EH (cell line): ENCODE measurements around the gene CALCOCO1.
"Not testable (repeated sequence)": the region's sequence is repeated elsewhere in the genome, so short reads cannot be mapped to it uniquely, and the experiment has no call there.

Source experiments
- DNase-seq: peaks from one replicate; pipeline ENCODE4 v3.0.0-alpha.2; 2015; ENCODE audit warnings: low read depth

CALCOCO1 gene

DNA sequence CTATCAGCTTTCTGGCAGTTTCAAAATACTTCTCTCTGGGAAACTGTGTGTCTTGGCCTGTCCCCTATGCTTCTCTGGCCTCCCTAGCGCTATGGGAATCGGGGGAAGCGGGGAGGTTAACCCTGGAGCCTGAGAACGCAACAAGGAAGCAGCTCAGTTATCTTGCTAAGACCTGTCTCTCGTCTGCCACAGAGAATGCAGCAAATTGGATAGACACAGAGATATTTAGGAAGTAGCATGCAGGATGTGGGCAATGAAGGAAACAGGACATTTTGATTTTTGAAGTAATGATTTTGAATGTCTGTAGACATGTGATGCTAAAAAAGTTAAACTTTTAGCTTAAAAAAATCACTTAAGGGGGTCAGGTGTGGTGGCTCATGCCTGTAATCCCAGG, 6.6 kb upstream of the CALCOCO1 start:
- no peak for DNase-seq

DNA sequence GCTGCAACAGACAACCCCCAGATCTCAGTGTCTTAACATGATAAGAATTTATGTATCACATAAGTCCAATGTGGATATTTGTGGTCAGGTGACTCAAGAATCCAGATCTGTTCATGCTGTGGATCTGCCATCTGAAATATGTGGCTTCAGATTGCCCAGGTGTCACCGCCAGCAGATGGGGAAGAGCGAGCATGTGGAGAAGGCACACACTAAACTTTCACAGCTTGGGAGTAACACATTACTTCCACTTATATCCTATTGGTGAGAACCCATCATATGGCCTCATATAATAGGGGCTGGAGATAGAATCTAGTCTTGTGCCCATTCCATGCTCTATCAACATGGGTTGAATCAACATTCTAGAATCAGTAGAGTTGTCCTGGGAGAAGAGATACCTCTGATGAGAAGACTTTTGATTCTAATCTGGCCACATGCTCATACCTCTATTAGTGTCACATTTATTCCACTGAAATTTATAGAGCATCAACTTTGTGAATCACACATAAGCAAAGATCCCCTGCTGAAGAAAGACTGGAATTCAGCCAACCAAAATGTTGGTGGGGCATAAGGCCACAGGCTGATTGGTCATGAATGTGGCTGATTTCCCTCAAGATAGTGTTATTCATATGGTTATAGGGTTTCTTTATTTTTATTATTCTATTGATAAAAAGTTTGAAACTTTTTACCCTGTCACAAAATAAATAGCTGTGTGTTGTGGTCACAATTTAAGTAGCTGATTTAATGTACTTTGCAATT, 6.0 kb upstream of the CALCOCO1 start:
- DNase-seq, result peak; percentile 92

DNA sequence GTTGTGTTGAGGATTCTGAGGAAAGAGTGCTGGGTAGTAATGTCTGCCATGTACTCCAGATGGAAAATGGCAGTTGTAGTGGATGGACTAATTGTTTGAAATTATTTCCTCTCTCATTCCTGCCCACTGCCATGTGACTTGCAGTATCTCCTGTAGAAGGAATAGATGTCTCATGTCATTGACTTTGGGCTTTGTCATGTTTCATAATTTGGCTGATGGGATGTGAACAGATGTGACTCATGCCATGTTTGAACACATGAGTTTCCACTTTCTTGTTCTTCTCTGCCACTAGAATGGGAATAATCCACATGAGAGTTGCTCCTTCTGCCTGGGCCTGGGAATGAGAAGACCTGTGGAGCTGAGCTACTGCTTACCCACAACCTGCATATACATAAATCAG, 2.4 kb upstream of the CALCOCO1 start:
- DNase-seq, result peak; percentile 16

DNA sequence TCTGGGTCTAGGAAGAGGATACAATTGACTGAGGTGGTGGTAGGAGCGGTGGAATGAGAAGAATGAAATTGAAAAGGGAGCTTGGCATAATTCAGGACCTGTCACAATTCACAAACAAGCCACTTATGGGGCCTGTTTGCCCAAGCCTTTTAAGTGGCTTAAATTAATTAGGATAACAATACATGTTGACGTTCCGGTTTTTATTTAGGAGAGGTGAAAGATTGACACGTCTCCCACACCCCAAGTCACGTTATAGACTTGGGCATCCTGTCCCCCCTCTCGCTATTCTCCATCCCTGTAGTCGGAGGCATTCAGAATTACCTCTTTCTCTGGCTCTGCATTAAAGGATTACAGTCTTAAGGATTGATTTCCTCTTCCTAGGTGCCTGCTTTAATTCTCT, 954 bp upstream of the CALCOCO1 start:
- DNase-seq, result no peak

DNA sequence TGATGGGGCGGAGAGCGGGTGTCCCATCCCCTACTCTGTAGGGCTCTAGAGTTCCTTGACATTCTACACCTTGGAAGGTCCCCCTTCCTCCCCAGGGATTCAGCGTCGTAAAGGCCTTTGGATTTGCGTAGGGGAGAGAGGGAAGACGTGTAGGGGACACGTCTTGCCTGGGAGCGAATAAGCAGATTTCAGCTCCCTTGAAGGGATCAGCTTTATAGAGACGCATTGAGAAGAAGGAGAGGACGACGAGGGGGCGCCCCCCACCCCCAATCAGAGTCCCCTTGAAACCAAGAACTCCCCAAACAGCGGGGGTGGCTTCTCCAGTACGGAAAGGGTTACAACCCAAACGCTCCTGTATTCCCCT, 324 bp downstream of the CALCOCO1 start:
- peak; percentile 34 for DNase-seq

DNA sequence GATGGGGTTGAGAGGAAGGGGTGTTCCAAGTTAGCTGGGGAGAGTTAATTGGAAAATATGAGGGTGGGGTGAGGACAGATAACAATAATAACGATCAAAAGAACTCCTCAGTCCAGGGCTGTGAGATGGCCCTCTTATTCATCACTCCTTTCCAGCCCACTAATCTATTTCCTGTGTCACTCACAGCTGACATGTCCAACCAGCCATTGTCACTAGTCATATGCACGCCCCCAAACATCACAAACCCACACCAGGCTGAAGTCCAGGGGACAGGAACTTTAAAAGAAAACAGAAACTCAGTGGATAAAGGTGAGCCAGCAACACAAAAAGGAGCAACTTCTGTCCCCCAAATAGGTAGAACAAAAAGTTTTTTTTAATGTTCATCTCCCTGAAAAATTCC, 911 bp downstream of the CALCOCO1 start:
- DNase-seq, result peak; percentile 49

DNA sequence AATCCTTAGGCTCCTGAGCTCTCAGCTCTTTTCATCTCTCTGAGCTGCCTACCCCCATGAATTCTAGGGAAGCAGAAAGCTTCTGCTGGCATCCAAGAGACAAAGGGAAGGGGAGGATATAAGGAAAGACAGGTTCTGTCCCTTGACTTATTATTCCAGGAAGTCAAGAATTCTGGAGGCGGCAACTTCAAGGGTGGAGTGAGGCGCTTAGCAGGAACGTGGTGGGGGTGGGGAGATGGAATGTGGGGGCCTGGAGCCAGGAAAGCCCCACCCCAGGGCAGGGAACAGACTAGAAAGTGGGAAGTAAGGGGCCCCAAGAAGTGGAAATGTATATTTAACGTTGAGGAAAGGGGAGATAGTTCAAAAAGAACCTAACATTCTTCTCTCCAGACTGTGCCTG, 1.4 kb downstream of the CALCOCO1 start:
- peak; percentile 45 for DNase-seq

DNA sequence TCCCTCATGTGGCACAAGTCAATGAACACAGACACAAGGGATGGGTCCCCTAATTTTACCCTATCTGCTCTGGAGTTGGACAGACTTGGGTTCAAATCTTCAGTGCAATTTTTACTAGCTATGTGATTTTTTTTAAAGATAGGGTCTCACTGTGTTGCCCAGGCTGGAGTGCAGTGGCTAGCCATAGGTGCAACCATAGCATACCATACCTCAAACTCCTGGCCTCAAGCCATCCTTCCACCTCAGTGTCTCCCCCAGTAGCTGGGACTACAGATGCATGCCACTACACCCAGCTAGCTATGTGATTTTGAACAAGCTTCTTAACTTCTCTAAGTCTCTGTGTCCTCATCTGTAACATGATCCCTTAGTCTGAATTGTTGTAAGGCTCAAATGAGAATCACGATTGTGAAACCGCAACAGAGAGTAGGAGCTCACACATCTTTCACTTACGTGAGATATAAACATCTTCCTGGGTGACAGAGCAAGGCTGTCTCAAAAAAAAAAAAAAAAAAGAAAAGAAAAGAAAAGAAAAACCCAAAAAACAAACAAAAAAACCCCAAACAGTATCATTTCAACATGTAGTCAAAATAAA, 4.7 kb downstream of the CALCOCO1 start:
- no peak for DNase-seq

DNA sequence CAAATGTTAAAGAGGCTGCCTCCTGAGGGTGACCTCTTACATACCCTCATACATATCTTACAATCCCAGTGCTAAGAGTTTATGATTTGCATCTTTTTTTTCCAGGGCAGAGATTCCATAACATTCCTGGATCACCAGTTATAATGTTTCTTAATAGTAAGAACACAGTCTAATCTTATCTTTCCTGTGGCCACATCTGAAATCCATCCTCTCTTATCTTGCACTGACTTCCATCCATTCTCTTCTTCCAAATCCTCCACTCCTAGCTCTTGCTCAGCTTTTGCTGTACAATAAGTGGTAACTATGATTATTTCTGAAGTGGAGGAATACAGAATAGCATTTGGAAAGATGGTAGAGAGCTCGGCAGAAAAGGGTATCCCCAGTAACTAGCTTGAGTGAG, 6.3 kb downstream of the CALCOCO1 start:
- no peak for DNase-seq

DNA sequence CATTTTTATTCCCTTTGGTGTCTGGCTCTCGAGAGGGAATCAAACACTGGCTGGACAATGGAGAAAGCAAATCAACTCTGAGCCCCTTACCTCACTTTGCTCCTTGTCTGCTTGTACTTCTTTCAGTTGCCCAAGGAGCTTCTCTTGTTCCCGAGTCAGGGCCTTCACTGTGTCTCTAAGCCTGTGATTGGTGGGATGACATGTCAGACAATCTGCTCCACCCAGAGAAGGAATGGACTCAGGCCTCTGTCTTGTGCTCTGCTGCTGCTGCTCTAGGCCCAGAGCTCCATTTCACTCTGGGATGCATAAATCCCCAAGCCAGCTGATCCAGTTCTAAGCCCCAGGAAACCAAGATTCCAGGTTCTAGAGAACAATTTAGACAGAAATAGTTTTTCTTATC, 7.6 kb downstream of the CALCOCO1 start:
- peak; percentile 25 for DNase-seq

DNA sequence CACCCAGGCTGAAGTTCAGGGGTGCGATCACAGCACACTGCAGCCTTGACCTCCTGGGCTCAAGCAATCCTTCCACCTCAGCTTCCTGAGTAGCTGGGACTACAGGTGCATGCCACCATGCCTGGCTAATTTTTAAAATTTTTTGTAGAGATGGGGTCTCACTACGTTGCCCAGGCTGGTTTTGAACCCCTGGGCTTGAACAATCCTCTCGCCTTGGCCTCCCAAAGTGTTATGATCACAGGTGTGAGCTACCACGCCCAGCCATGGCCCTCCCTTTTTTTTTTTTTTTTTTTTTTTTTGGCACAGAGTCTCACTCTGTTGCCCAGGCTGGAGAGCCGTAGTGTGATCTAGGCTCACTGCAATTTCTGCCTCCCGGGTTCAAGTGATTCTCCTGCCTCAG, 8.7 kb downstream of the CALCOCO1 start:
- not testable (repeated sequence) for DNase-seq

DNA sequence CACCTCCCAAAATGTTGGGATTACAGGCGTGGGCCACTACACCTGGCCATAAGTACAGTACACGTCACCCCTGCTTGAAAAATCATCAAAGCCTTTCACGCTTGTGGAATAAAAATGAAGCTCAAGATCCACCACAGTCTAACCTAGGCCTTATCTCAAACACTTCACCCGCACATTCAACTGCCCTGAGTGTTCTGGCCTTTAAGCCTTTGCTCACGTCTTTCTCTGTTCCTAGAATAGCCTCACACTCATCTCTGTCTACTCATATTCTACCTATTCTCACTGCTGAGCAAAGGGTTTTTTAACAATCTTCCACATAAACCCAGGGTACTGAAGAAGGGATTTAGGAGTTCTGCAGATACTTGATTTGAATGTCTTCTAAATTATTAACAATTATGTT, 9.9 kb downstream of the CALCOCO1 start:
- no peak for DNase-seq

DNA sequence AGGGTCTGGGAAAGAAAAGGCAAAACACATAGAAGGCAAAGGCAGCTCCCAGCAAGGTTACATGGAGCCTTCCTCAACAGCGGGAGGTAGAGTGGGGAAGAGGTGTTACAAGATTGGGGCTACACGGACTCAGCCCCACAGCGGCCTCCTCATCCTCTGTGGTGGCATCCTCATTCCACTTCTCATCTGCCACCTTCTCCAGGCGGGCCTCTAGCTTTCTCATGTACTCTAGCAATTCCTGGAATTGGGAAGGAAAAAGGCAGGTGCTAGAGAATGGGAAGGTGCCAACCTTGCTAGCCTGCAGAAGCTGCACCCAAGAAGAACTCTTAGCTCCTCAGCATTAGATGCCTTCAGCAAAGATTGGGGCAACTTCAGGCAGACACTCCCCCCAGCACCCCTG, 13.2 kb downstream of the CALCOCO1 start:
- no peak for DNase-seq

DNA sequence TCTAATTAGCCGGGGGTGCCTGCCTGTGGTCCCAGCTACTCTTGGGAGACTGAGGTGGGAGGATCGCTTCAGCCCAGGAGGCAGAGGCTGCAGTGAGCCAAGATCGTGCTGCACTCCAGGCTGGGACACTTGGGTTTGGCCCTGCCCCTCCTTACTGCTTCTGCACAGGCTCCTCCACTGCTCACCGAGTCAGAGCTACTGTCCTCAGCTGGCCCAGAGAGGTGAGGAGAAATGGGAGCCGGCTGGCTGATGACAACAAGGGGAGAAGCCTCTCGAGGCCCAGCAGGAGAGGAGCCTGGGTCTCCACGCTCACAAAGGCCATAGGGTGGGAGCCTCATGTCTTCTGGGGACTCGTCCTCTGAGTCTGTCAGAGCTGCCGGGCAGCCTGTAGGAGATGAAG, 13.7 kb downstream of the CALCOCO1 start:
- DNase-seq, result no peak

DNA sequence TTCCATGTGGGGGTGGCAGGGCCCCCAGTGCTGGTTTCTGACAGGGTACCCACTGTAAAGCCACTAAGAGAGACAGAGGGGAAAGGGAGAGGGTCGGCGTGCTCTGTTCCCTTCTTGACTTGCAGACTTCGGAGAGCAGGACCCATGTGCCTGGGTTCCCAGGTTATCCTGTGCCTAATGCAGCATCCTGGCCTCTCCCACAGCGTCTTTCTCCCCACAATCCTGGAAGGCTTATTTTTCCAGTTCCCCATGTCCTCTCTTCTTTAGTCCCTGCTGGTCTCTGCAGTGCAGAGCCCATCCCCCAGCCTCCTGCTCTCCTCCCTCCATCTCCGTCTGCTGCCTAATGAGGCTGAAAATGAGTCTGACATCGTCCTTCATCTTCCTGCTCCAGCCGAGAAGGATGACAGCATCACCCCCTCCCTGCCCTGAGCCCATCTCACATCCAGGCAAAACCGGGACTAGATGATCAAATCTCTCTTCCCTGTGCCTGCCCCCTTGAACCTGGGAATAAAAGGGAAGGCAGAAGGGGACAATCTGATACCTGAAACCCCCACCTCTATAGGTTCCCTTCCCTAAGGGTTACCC, 15.1 kb downstream of the CALCOCO1 start:
- no peak for DNase-seq

DNA sequence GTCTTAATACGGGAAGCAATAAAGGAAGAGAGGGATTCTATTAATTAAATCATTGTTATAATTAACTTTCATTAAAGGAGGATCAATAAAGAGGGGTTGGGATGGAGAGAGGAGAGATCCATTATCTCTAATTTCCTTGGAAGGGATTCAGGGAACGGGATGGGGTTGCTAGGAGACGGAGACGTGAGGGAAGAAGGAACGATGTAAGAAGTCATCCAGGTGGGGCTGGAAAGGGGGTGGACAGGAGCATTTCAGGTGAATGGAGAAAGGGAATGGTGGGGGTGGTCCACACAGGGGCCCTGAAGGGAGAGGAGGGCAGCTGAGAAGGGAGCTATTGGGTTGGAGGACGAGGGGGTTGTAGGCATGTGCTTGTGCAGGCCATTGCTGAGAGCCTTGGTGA, 17.2 kb downstream of the CALCOCO1 start:
- no peak for DNase-seq

DNA sequence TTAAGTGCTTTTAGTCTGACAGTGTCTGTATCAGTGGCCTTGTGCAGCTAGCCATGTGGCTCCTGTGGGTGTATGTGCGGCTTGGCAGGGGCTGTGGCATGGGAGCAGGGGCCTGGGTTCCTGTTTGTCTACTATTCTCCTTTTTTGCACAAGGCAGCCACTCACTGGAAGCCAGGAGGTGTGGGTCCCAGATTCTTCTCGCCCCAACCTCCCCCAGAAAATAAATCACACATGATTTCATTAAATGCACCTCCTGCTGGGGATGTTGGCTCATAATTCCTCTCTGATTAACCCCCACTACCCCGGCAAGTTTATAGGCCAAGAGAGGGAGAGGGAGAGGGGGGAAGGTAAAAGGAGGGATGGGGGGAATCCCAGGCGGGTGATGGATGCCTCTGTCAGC, 17.6 kb downstream of the CALCOCO1 start:
- no peak for DNase-seq

DNA sequence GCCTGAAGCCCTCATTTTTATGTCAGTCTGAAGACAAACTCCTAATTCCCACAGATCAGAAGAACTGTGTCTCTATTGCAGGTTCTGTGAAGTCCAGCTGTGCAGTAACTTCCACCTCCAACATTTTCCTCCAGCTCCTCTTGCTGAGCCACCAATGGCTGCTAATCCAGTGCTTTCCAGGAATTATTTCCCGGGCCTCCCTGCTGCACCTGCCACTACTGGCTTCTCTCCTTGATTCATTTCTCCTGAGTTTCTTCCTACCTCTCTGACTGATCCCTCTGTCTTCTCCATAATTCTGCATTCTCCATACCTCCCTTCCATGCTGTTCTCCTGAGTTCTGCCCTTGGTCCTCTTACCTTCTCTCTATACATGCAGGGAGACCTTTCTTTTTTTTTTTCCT, 21.2 kb downstream of the CALCOCO1 start:
- no peak for DNase-seq

DNA sequence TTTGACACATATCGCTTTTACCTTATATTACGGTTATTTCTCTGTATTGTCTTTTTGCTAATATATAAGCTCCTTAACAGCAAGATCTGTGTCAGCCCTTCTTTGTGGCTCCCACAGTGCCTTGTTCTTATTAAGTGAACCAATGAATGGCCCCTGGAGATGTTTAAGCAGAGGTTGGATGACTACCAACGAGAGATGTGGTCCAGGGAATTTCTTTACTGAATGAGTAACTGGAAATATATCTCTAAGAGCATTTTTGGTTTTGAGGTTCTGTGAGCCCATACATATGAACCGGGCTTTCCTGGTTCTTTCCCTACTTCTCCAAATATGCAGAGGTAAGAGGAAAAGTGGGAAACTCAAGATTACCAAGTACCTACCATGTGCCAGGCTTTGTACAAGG, 23.5 kb downstream of the CALCOCO1 start:
- peak; percentile 67 for DNase-seq

DNA sequence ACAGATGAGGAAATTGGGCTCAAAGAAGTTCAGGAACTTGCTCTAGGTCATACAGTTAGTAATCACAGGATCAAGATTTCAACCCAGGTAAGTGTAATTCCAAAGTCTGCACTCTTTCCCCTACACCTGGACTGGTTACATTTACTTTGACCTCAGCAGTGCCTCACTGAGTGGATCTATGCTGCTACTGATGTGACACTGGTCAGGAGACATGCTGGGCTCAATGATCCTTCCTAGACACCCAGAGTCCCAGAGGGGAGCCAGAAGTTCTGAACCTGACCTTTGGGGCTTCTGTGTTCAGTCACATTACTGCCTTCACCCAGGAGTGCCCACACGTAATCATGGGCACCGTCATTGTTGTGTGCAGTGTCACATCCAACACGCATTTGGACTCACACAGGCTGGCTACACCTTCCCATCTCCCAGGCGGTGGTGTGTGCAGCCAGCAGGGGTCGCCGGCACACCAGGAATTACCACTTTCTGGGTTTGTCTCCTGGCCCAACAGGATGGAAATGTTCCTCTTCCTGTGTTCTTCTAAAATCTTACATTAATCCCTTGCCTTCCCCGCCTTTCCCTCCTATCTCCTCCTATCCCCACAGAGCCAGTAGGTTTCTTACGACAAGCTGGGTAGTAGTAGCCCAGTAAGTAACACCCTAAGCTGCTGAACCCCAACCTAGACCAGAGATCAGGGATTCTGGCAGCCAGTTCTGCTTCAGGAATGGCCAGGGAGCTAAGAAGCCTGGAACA, 25.6 kb downstream of the CALCOCO1 start:
- peak; percentile 76 for DNase-seq

DNA sequence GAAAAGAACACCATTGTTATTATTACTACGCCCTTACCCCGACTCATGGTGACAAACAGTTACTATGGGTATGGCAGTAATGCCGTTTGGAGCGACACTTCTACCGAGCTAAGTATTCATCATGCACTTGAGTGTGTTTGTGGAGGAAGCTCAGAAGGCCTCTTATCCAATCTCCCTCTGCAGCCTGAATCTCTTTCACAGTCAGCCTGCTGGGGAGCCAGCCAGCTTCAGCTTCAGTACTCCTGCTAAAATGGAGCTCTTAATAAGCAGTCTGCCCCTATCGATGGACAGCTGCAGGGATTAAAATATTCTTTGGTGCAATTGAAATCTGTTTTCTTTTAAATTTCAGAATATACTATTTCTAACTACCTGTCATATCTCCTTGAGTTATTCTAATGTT, 26.7 kb downstream of the CALCOCO1 start:
- DNase-seq, result no peak

DNA sequence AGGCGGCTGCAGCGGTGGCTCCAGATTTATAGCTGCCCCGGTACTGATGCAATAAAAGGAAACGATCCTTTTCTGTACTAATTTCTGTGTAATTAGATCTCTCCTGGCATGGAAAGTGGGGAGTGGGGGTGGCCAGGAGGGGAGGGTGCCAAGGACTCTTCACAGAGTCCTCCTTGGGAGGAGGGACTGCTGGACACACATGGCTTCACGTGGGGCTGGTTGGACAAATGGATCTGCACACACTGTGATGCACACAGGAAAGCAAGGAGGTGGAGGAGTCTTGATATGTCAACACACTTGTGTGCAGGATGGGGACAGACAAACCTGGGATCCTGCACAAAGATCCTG, 27.6 kb downstream of the CALCOCO1 start:
- DNase-seq, result no peak
